Breast epithelium (tissue), 4 donors: Measurements from ENCODE around the gene SPARCL1. TPM values are rescaled to one million over a fixed set of nuclear protein-coding genes. Genes with fewer than 3 reads are reported as not detected.

ENCODE experiments used
- DNase-seq, 2 donors: peaks; one replicate each; pipeline ENCODE4 v3.0.0-alpha.2; 2019; ENCODE audit warnings: low spot score in 2 of 2
- H3K27ac ChIP-seq, 2 donors: fragments of 200-600 bp; sonication (generic) in 1 of 2; one replicate each; pipeline ENCODE4 v1.5.1; 2016 to 2019; ENCODE audit warnings: mild to moderate bottlenecking in 1 of 2
- H3K27me3 ChIP-seq, 2 donors: fragments of 200-600 bp; sonication (generic) in 1 of 2; one replicate each; pipeline versions ENCODE4 v1.5.1 to v1.6.0; 2017 to 2019; ENCODE audit warnings: control low read depth in 1 of 2, mild to moderate bottlenecking in 1 of 2
- H3K36me3 ChIP-seq: fragments of 200-600 bp; one replicate; pipeline ENCODE4 v1.5.1; 2019
- H3K4me1 ChIP-seq, 2 donors: fragments of 200-600 bp; sonication (generic); one replicate each; pipeline ENCODE4 v1.5.1; 2016 to 2019; ENCODE audit warnings: control low read depth in 1 of 2
- H3K4me3 ChIP-seq, 3 donors: fragments of 200-600 bp; sonication (generic); 1 replicate in 2 of 3; 2 replicates in 1 of 3; pipeline ENCODE4 v1.5.1; 2016 to 2019; ENCODE audit warnings: mild to moderate bottlenecking in 3 of 3, moderate library complexity in 2 of 3
- H3K9me3 ChIP-seq, 2 donors: fragments of 200-600 bp; sonication (generic) in 1 of 2; one replicate each; pipeline ENCODE4 v1.5.1; 2016 to 2019; ENCODE audit warnings: control low read depth in 1 of 2
- POLR2A ChIP-seq: fragments of 450-650 bp; IDR thresholded peaks from one replicate; pipeline ENCODE4 v1.6.1; 2016; ENCODE audit warnings: antibody characterized with exemption, mild to moderate bottlenecking, moderate library complexity
- POLR2AphosphoS5 ChIP-seq, 3 donors: sonication (generic); formaldehyde crosslinking; IDR thresholded peaks; one replicate each; pipeline ENCODE4 v1.6.1; 2017; ENCODE audit warnings: antibody characterized with exemption in 3 of 3
- intact Hi-C: fragments of 100-400 bp; cut with DNase I; formaldehyde crosslinking; loops from one replicate; pipeline ENCODE4 v1.15.1; 2023; ENCODE audit warnings: low total_unique reads
- total RNA-seq, 3 donors: library from RNA; depleted of rRNA; stranded (reverse); fragments of >200 nt; gene quantifications; one replicate each; pipeline ENCODE4 v1.1.0, GENCODE V29; 2016
- TF ChIP-seq, protein P1 (sequence below), 3 donors: fragments of 450-650 bp; IDR thresholded peaks; one replicate each; pipeline ENCODE4 v1.5.1; 2016 to 2017; ENCODE audit warnings: antibody characterized with exemption in 3 of 3, mild to moderate bottlenecking in 3 of 3, moderate library complexity in 3 of 3

The SPARCL1 gene
- total RNA-seq, 3 donors from 2014 or later: 368 to 408 (median 371) TPM

GRCh38 chr4:87530229-87530628 lies 1.1 kb upstream of the SPARCL1 start:
- H3K9me3 ChIP-seq: no peaks in the 10 kb centered on the region
- H3K27ac ChIP-seq: peak overlapping the region; percentile 76 to 89
- no peaks in the 10 kb centered on the region for H3K4me1 ChIP-seq
- no peaks in the 10 kb centered on the region for H3K36me3 ChIP-seq
- DNase-seq: no peak
- TF ChIP-seq POLR2A: no peak
- no peak for TF ChIP-seq POLR2AphosphoS5 (IDR thresholded peaks at IDR 0.05)
- TF ChIP-seq, protein P1, sequence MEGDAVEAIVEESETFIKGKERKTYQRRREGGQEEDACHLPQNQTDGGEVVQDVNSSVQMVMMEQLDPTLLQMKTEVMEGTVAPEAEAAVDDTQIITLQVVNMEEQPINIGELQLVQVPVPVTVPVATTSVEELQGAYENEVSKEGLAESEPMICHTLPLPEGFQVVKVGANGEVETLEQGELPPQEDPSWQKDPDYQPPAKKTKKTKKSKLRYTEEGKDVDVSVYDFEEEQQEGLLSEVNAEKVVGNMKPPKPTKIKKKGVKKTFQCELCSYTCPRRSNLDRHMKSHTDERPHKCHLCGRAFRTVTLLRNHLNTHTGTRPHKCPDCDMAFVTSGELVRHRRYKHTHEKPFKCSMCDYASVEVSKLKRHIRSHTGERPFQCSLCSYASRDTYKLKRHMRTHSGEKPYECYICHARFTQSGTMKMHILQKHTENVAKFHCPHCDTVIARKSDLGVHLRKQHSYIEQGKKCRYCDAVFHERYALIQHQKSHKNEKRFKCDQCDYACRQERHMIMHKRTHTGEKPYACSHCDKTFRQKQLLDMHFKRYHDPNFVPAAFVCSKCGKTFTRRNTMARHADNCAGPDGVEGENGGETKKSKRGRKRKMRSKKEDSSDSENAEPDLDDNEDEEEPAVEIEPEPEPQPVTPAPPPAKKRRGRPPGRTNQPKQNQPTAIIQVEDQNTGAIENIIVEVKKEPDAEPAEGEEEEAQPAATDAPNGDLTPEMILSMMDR (IDR thresholded peaks at IDR 0.05): no peak
- H3K27me3 ChIP-seq: no peaks in the 10 kb centered on the region
- intact Hi-C loops: no loop called here
- peak overlapping the region; percentile 2 to 65 (median 51) for H3K4me3 ChIP-seq

GRCh38 chr4:87527431-87528220 lies 1.6 kb downstream of the SPARCL1 start:
- DNase-seq: no peak
- Histone ChIP-seq H3K36me3 (no peaks in the 10 kb centered on the region), H3K27ac (peak overlapping the region; percentile 82 to 89), H3K4me1 (no peaks in the 10 kb centered on the region), H3K9me3 (peaks cover 0 to 8% of the 10 kb centered on the region in 2 donors), H3K4me3 (peak overlapping the region; percentile 47 to 65 (median 51)), H3K27me3 (no peaks in the 10 kb centered on the region)
- TF ChIP-seq POLR2A: no peak
- TF ChIP-seq, protein P1 (IDR thresholded peaks at IDR 0.05): no peak
- no peak for TF ChIP-seq POLR2AphosphoS5 (IDR thresholded peaks at IDR 0.05)
- intact Hi-C loops: no loop called here

GRCh38 chr4:87525636-87526295 lies 3.4 kb downstream of the SPARCL1 start:
- Histone ChIP-seq H3K27me3 (no peaks in the 10 kb centered on the region), H3K27ac (peak overlapping the region; percentile 82 to 89), H3K36me3 (no peaks in the 10 kb centered on the region), H3K9me3 (peaks cover 0 to 8% of the 10 kb centered on the region in 2 donors), H3K4me3 (peak overlapping the region; percentile 47 to 65 (median 51)), H3K4me1 (peaks cover 7% of the 10 kb centered on the region in 2 donors)
- DNase-seq: no peak
- TF ChIP-seq POLR2A (no peak), POLR2AphosphoS5 (IDR thresholded peaks at IDR 0.05) (no peak)
- TF ChIP-seq, protein P1 (IDR thresholded peaks at IDR 0.05): no peak
- intact Hi-C loops: no loop called here

DNA sequence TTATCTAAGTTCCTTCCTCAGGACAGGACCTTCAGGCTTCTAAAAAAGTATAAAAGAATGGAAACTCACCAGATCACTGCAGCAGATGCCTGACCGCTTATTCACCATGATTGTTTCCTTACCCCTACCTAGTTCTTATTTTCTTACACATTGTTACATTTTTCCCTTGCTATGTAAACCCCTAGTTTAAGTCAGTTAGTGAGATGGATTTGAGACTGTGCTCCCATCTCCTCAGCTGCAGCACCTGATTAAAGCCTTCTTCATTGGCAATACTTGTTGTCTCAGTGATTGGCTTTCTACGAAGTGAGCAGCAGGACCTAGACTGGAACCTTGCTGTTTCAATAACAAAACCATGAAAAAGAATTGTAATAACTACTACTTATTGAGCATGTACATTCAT lies 4.7 kb downstream of the SPARCL1 start:
- TF ChIP-seq POLR2AphosphoS5 (IDR thresholded peaks at IDR 0.05): no peak
- TF ChIP-seq, protein P1 (IDR thresholded peaks at IDR 0.05): no peak
- no peak for TF ChIP-seq POLR2A
- Histone ChIP-seq H3K9me3 (peaks cover 0 to 8% of the 10 kb centered on the region in 2 donors), H3K27me3 (no peaks in the 10 kb centered on the region), H3K4me3 (peak overlapping the region in 2 of 3 donors; percentile 51 to 65), H3K36me3 (no peaks in the 10 kb centered on the region), H3K27ac (peak overlapping the region; percentile 82 to 89), H3K4me1 (peaks cover 7% of the 10 kb centered on the region in 2 donors)
- DNase-seq: no peak
- intact Hi-C loops: no loop called here

GRCh38 chr4:87523307-87523706 lies 5.9 kb downstream of the SPARCL1 start:
- H3K27me3 ChIP-seq: no peaks in the 10 kb centered on the region
- peak overlapping the region; percentile 49 to 89 for H3K27ac ChIP-seq
- intact Hi-C loops: no loop called here
- peaks cover 7% of the 10 kb centered on the region in 2 donors for H3K4me1 ChIP-seq
- H3K9me3 ChIP-seq: peaks cover 0 to 8% of the 10 kb centered on the region in 2 donors
- no peak for DNase-seq
- H3K36me3 ChIP-seq: no peaks in the 10 kb centered on the region
- H3K4me3 ChIP-seq: no peak overlapping the region
- TF ChIP-seq, protein P1 (IDR thresholded peaks at IDR 0.05): no peak
- TF ChIP-seq POLR2AphosphoS5 (IDR thresholded peaks at IDR 0.05) (no peak), POLR2A (no peak)
